OCI-LY7 (cell line): ENCODE data around the gene FRRS1. TPM values are rescaled to one million over a fixed set of nuclear protein-coding genes. Genes with fewer than 3 reads are reported as not detected.

ENCODE experiments used
- BruUV-seq: library from RNA; stranded (reverse); fragments of 400-500 nt; replicated peaks from 2 replicates; lab custom pipeline; 2021; lab: Mats Ljungman, UMichigan
- CTCF ChIA-PET: fragments of 300-600 bp; sonication (Branson Sonifier 250); formaldehyde crosslinking; loops from one replicate; lab custom pipeline; 2022; ENCODE audit warnings: antibody characterized with exemption; ENCODE audit not compliant: unreplicated experiment; lab: Charles Lee
- POLR2A ChIA-PET: fragments of 300-600 bp; sonication (Branson Sonifier 250); formaldehyde crosslinking; loops from one replicate; lab custom pipeline; 2022; ENCODE audit warnings: antibody characterized with exemption; lab: Charles Lee
- DNase-seq: peaks from one replicate; pipeline ENCODE4 v3.0.0-alpha.2; 2015; ENCODE audit warnings: low spot score
- H2AFZ ChIP-seq: fragments of 200-600 bp; sonication (generic), shearing (Covaris generic); 2 replicates; pipeline ENCODE4 v1.6.1; 2014; ENCODE audit warnings: mild to moderate bottlenecking, antibody characterized with exemption, low read length, moderate library complexity
- H3K27ac ChIP-seq: fragments of 200-600 bp; sonication (generic); 2 replicates; pipeline ENCODE4 v1.5.1; 2014; ENCODE audit warnings: mixed run types, low read depth, mild to moderate bottlenecking, moderate library complexity, low read length, inconsistent platforms; ENCODE audit not compliant: poor library complexity, severe bottlenecking
- H3K36me3 ChIP-seq: fragments of 200-600 bp; sonication (generic); 2 replicates; pipeline ENCODE4 v1.6.1; 2014; ENCODE audit warnings: mild to moderate bottlenecking, antibody characterized with exemption, low read length, moderate library complexity, mixed read lengths; ENCODE audit not compliant: insufficient read depth
- H3K4me1 ChIP-seq: fragments of 200-600 bp; sonication (generic); 2 replicates; pipeline ENCODE4 v1.5.1; 2014; ENCODE audit warnings: mild to moderate bottlenecking, low read length; ENCODE audit not compliant: insufficient read depth, poor library complexity, severe bottlenecking
- H3K4me2 ChIP-seq: fragments of 200-600 bp; sonication (generic); 2 replicates; pipeline ENCODE4 v1.6.1; 2014; ENCODE audit warnings: mild to moderate bottlenecking, low read length
- H3K4me3 ChIP-seq: fragments of 200-600 bp; sonication (generic); 2 replicates; pipeline ENCODE4 v1.5.1; 2014; ENCODE audit warnings: mild to moderate bottlenecking, low read depth, low read length; ENCODE audit not compliant: poor library complexity, severe bottlenecking
- H3K79me2 ChIP-seq: fragments of 200-600 bp; sonication (generic); 2 replicates; pipeline ENCODE4 v1.6.1; 2016; ENCODE audit warnings: low read depth, mild to moderate bottlenecking, low read length, moderate library complexity, mixed read lengths; ENCODE audit not compliant: insufficient read depth
- H3K9me2 ChIP-seq: fragments of 200-600 bp; sonication (generic); 2 replicates; pipeline ENCODE4 v1.6.1; 2016; ENCODE audit warnings: mild to moderate bottlenecking, low read length, mixed read lengths; ENCODE audit not compliant: insufficient read depth
- H3K9me3 ChIP-seq: fragments of 200-600 bp; sonication (generic); 2 replicates; pipeline ENCODE4 v1.6.1; 2014; ENCODE audit warnings: mild to moderate bottlenecking, mixed run types, low read length, mixed read lengths
- H4K20me1 ChIP-seq: fragments of 200-600 bp; sonication (generic); 2 replicates; pipeline ENCODE4 v1.6.1; 2014; ENCODE audit warnings: mild to moderate bottlenecking, antibody characterized with exemption, low read length, moderate library complexity, mixed read lengths; ENCODE audit not compliant: insufficient read depth
- EZH2phosphoT487 ChIP-seq: fragments of 200-600 bp; sonication (generic); IDR thresholded peaks from 2 replicates; pipeline ENCODE4 v1.6.1; 2018; ENCODE audit warnings: low read depth, borderline replicate concordance, mild to moderate bottlenecking, mixed run types, antibody characterized with exemption, low read length, moderate library complexity, mixed read lengths
- intact Hi-C: fragments of 100-400 bp; cut with micrococcal nuclease; formaldehyde crosslinking; loops from one replicate; pipeline ENCODE4 v1.10.0; 2022; ENCODE audit not compliant: unreplicated experiment
- total RNA-seq, 2 experiments: library from RNA; depleted of rRNA in 1 of 2; stranded (reverse); fragments of >200 nt in 1 of 2; shearing (Covaris generic) in 1 of 2; gene quantifications; 2 replicates each; pipeline ENCODE4 v1.2.3, GENCODE V29; 2014 to 2022
- TF ChIP-seq, protein P1 (sequence below): fragments of 200-600 bp; sonication (generic); conservative IDR thresholded peaks from 2 replicates; pipeline ENCODE4 v1.5.1; 2014; ENCODE audit warnings: mild to moderate bottlenecking, antibody characterized with exemption, low read length, moderate library complexity, mixed read lengths

FRRS1 gene
- total RNA-seq, 2 experiments from 2014 or later = 4.5 to 6.5 TPM

DNA sequence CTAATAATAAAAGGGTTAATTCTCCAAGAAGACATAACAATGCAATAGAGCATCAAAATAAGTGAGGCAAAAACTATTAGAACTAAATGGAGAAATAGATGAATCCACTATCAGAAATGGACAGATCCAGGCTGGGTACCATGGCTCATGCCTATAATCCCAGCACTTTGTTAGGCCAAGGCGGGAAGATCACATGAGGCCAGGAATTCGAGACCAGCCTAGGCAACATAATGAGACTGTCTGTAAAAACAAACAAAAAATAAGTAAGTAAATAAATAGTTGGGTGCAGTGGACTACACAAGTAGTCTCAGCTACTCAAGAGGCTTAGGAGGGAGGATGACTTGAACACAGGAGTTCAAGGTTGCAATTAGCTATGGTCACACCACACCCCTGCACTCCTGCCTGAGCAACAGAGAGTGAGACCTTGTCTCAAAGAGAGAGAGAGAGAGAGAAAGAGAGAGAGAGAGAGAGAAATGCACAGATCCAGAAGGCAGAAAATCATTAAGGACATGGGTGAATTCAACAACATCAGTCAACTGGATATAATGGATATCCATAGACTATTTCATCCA is 12.3 kb downstream of the FRRS1 start:
- no peaks in the 10 kb centered on the region for H3K79me2 ChIP-seq
- peaks cover 4% of the 10 kb centered on the region for H3K4me1 ChIP-seq
- H3K36me3 ChIP-seq = peaks cover under 1% of the 10 kb centered on the region; the same call in 1 of the 2 replicates
- no peak overlapping the region for H3K27ac ChIP-seq
- DNase-seq = no peak
- no peak overlapping the region for H2AFZ ChIP-seq
- H3K9me3 ChIP-seq = 0 out of 2 replicates have a peak, but pooled peaks cover 2% of the 10 kb centered on the region
- intact Hi-C loops = no loop called here
- no TSS peak for BruUV-seq
- no peaks in the 10 kb centered on the region for H3K9me2 ChIP-seq
- no peak overlapping the region for H3K4me3 ChIP-seq
- CTCF ChIA-PET = no interaction called here
- TF ChIP-seq, protein P1, sequence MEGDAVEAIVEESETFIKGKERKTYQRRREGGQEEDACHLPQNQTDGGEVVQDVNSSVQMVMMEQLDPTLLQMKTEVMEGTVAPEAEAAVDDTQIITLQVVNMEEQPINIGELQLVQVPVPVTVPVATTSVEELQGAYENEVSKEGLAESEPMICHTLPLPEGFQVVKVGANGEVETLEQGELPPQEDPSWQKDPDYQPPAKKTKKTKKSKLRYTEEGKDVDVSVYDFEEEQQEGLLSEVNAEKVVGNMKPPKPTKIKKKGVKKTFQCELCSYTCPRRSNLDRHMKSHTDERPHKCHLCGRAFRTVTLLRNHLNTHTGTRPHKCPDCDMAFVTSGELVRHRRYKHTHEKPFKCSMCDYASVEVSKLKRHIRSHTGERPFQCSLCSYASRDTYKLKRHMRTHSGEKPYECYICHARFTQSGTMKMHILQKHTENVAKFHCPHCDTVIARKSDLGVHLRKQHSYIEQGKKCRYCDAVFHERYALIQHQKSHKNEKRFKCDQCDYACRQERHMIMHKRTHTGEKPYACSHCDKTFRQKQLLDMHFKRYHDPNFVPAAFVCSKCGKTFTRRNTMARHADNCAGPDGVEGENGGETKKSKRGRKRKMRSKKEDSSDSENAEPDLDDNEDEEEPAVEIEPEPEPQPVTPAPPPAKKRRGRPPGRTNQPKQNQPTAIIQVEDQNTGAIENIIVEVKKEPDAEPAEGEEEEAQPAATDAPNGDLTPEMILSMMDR = no peak
- no peak for TF ChIP-seq EZH2phosphoT487
- H4K20me1 ChIP-seq = no peaks in the 10 kb centered on the region
- POLR2A ChIA-PET = interaction anchor here (3.3 kb wide), 1 partner anchor 12 kb away, joined by 23 read pairs; the partner anchor contains the start of gene FRRS1
- H3K4me2 ChIP-seq = no peak overlapping the region

DNA sequence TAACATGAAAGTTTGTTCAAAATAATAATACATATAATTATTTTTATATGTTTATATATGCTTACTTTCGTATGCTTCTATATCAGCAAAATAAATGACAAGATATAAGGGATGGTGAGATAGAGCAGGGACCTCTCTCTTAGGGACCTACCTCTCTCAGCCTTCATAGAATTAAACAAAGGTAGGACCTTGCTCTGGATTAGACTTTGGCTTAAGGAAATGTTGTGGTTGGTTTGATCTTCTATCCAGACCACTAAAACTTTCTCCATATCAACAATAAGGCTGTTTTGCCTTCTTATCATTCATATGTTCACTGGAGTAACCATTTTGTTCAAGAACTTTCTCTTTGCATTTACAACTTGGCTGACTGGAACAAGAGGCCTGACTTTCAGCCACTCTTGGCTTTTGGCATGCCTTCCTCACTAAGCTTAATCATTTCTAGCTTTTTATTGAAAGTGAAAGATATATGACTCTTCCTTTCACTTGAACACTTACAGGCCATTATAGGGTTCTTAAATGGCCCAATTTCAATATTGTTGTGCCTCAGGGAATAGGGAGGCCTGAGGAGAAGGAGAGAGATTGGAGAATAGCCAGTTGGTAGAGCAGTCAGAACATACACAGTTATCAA is 14.4 kb downstream of the FRRS1 start:
- Histone ChIP-seq H3K79me2 (no peaks in the 10 kb centered on the region), H3K4me1 (no peaks in the 10 kb centered on the region), H3K27ac (no peak overlapping the region), H4K20me1 (no peaks in the 10 kb centered on the region), H3K9me3 (no peaks in the 10 kb centered on the region), H3K4me3 (no peak overlapping the region), H3K4me2 (no peak overlapping the region), H3K36me3 (no peaks in the 10 kb centered on the region), H3K9me2 (no peaks in the 10 kb centered on the region), H2AFZ (no peak overlapping the region)
- TF ChIP-seq, protein P1 = no peak
- TF ChIP-seq EZH2phosphoT487 = no peak
- POLR2A ChIA-PET = no interaction called here
- intact Hi-C loops = no loop called here
- DNase-seq = no peak
- no TSS peak for BruUV-seq
- CTCF ChIA-PET = no interaction called here
